OCI-LY7 (cell line): ENCODE results near the gene PLAAT5.
"Not testable (repeated sequence)": the region's sequence is repeated elsewhere in the genome, so short reads cannot be mapped to it uniquely, and the experiment has no call there.

Experiments used
- EZH2phosphoT487 ChIP-seq: fragments of 200-600 bp; sonication (generic); IDR thresholded peaks from 2 replicates; pipeline ENCODE4 v1.6.1; 2018; ENCODE audit warnings: low read depth, borderline replicate concordance, mild to moderate bottlenecking, mixed run types, antibody characterized with exemption, low read length, moderate library complexity, mixed read lengths
- TF ChIP-seq, protein P1 (sequence below): fragments of 200-600 bp; sonication (generic); conservative IDR thresholded peaks from 2 replicates; pipeline ENCODE4 v1.5.1; 2014; ENCODE audit warnings: mild to moderate bottlenecking, antibody characterized with exemption, low read length, moderate library complexity, mixed read lengths

DNA sequence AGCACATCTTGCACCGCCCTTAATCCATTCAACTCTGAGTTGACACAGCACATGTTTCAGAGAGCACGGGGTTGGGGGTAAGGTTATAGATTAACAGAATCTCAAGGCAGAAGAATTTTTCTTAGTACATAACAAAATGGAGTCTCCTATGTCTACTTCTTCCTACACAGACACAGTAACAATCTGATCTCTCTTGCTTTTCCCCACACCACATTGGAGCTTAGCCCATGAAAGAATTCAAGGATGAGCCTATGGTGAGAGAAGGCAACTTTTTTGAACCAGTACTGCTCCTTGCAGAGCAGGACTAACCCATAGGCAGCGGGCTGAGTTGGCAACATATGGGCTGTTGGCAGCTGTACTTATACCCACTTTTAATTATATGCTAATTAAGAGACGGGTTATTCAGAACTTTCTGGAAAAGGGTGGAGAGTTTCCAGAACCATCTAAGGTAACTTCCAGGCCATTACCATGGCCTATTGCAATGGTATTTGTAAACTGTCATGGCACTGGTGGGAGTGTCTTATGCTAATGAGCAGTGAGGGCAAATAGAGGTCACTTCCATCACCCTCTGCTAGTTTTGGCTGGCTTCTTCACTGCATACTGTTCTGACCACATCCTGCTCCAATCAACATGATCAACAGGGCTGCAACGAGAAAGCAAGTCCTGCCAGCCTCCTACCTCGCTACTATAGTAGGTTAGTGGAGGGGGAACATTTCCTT, 40.3 kb upstream of the PLAAT5 start:
- not testable (repeated sequence) for TF ChIP-seq EZH2phosphoT487
- TF ChIP-seq, protein P1, sequence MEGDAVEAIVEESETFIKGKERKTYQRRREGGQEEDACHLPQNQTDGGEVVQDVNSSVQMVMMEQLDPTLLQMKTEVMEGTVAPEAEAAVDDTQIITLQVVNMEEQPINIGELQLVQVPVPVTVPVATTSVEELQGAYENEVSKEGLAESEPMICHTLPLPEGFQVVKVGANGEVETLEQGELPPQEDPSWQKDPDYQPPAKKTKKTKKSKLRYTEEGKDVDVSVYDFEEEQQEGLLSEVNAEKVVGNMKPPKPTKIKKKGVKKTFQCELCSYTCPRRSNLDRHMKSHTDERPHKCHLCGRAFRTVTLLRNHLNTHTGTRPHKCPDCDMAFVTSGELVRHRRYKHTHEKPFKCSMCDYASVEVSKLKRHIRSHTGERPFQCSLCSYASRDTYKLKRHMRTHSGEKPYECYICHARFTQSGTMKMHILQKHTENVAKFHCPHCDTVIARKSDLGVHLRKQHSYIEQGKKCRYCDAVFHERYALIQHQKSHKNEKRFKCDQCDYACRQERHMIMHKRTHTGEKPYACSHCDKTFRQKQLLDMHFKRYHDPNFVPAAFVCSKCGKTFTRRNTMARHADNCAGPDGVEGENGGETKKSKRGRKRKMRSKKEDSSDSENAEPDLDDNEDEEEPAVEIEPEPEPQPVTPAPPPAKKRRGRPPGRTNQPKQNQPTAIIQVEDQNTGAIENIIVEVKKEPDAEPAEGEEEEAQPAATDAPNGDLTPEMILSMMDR, result not testable (repeated sequence)
